Thyroid gland (tissue), 4 donors: Measurements from ENCODE around the gene CBR3.

Experiments used
- CTCF ChIP-seq, 6 experiments: fragments of 200-600 bp in 3 of 6; fragments of 450-650 bp in 3 of 6; sonication (generic) in 3 of 6; IDR thresholded peaks; one replicate each; pipeline ENCODE4 v1.5.1; 2016 to 2019; ENCODE audit warnings: antibody characterized with exemption in 6 of 6, mild to moderate bottlenecking in 2 of 6, inconsistent platforms in 1 of 6, moderate library complexity in 1 of 6
- POLR2A ChIP-seq, 2 donors: fragments of 450-650 bp; IDR thresholded peaks; one replicate each; pipeline ENCODE4 v1.6.1; 2017; ENCODE audit warnings: antibody characterized with exemption in 2 of 2, mild to moderate bottlenecking in 2 of 2, moderate library complexity in 1 of 2

DNA sequence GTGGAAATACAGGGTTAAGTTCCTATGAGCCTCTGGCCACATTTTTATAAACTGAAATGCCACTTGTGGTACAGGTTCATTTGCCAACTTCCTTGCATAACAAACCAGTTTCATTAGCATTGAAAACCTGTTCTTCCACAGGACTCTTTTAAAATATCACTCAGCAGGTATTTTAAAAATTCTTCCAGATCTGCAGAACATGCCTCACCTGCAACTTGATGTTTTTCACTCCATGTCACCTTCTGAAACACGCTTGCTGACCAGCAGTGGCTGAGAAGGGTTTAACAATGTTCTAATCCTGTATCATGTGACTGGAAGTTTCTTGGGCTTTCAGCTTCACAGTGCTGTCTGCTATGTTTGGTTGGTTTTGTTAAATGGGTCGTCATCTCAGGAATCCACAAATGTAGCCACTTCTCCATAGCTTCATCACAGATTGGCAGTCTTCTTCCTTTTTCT, 17.6 kb upstream of the CBR3 start:
- no peak for TF ChIP-seq CTCF (IDR thresholded peaks at IDR 0.05)
- no peak for TF ChIP-seq POLR2A (IDR thresholded peaks at IDR 0.05)
